Measurements from ENCODE around the gene TMEM30A. TPM values are rescaled to one million over a fixed set of nuclear protein-coding genes. Genes with fewer than 3 reads are reported as not detected.

Gene TMEM30A
- total and polyA plus RNA-seq, 12 donors: 33.7 to 134 (median 71.0) TPM

- intact Hi-C loops (cut with DNase I): no loop called here
- H3K4me1 ChIP-seq (replicated peaks in 1 of 2): peaks cover under 1 to 16% of the 10 kb centered on the region in 2 donors
- TF ChIP-seq CTCF (IDR thresholded peaks at IDR 0.05): no peak
- TF ChIP-seq POLR2A (IDR thresholded peaks at IDR 0.05): no peak
- H3K27ac ChIP-seq: no peak overlapping the region
- no peaks in the 10 kb centered on the region for H3K36me3 ChIP-seq (replicated peaks in 1 of 2)
- H3K4me3 ChIP-seq: no peak overlapping the region
- 93 to 97% (median 96%) methylated on average over 1 of the region's 1 CpG for WGBS, 4 donors
- H3K27me3 ChIP-seq: no peaks in the 10 kb centered on the region
- no peaks in the 10 kb centered on the region for H3K9me3 ChIP-seq (replicated peaks in 1 of 3)
- DNase-seq: no peak
These were observed 3.4 kb upstream of the TMEM30A start for GRCh38 chr6:75288023-75288422.

- no peak for DNase-seq
- 73 to 92% (median 83%) methylated on average over 1 of the region's 1 CpG for WGBS, 4 donors
These were observed 2.8 kb upstream of the TMEM30A start for GRCh38 chr6:75287424-75287823.

GRCh38 chr6:75286955-75287354 lies 2.4 kb upstream of the TMEM30A start:
- Histone ChIP-seq H3K9me3 (replicated peaks in 1 of 3) (no peaks in the 10 kb centered on the region), H3K4me3 (no peak overlapping the region), H3K27ac (no peak overlapping the region), H3K27me3 (no peaks in the 10 kb centered on the region), H3K36me3 (replicated peaks in 1 of 2) (no peaks in the 10 kb centered on the region), H3K4me1 (replicated peaks in 1 of 2) (peaks cover 7 to 26% of the 10 kb centered on the region in 2 donors)
- intact Hi-C loops (cut with DNase I): no loop called here
- TF ChIP-seq CTCF (IDR thresholded peaks at IDR 0.05) (no peak), POLR2A (IDR thresholded peaks at IDR 0.05) (no peak)
- DNase-seq: no peak
- 86 to 97% (median 93%) methylated on average over 2 of the region's 2 CpGs for WGBS, 4 donors

More at GRCh38 chr6:75287424-75287823, 2.8 kb upstream of the TMEM30A start:
- Histone ChIP-seq H3K27ac (no peak overlapping the region), H3K4me3 (no peak overlapping the region), H3K36me3 (replicated peaks in 1 of 2) (no peaks in the 10 kb centered on the region), H3K4me1 (replicated peaks in 1 of 2) (peaks cover 6 to 22% of the 10 kb centered on the region in 2 donors), H3K9me3 (replicated peaks in 1 of 3) (no peaks in the 10 kb centered on the region), H3K27me3 (no peaks in the 10 kb centered on the region)
- TF ChIP-seq CTCF (IDR thresholded peaks at IDR 0.05): no peak
- no peak for TF ChIP-seq POLR2A (IDR thresholded peaks at IDR 0.05)
- intact Hi-C loops (cut with DNase I): no loop called here

- H3K27me3 ChIP-seq: no peaks in the 10 kb centered on the region
- TF ChIP-seq CTCF (IDR thresholded peaks at IDR 0.05) (no peak), POLR2A (IDR thresholded peaks at IDR 0.05) (no peak)
- H3K36me3 ChIP-seq (replicated peaks in 1 of 2): no peaks in the 10 kb centered on the region
- H3K4me3 ChIP-seq: peak overlapping the region in 3 of 4 donors; percentile 63 to 90 (median 74)
- no peaks in the 10 kb centered on the region for H3K9me3 ChIP-seq (replicated peaks in 1 of 3)
- WGBS, 4 donors: 1 to 3% (median 1%) methylated on average over 6 of the region's 6 CpGs
- H3K27ac ChIP-seq: peak overlapping the region; percentile 35 to 94 (median 85)
- H3K4me1 ChIP-seq (replicated peaks in 1 of 2): peaks cover 7 to 43% of the 10 kb centered on the region in 2 donors
- DNase-seq: no peak
- intact Hi-C loops (cut with DNase I): no loop called here
These were observed 669 bp upstream of the TMEM30A start for GRCh38 chr6:75285283-75285639.
